ENCODE results near the gene NYAP1.
"Not testable (repeated sequence)": the region's sequence is repeated elsewhere in the genome, so short reads cannot be mapped to it uniquely, and the experiment has no call there.

Gene NYAP1

DNA sequence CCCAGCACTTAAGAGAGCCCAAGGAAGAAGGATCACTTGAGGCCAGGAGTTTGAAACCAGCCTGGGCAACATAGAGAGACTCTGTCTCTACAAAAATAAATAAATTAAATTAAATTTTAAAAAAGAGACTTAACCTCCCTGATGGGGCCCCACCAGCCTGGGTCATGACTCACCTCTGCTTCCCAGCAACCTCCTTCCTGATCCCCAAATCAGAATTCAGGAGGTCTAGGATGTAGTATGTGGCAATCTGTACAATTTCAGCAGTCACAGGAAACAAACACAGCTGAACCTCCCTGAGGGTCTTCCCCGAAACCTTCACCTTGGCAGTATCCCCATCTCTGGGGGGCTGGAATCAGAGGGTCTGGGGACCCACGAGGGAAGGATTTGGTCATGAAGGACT, 37.7 kb upstream of the NYAP1 start:
- Histone ChIP-seq H3K27me3 (ENCODE audit: insufficient read depth, low read depth, severe bottlenecking) (no peaks in the 10 kb centered on the region), H3K4me3 (ENCODE audit: low read depth, low read length) (no peak overlapping the region), H3K9me3 (ENCODE audit: severe bottlenecking) (no peaks in the 10 kb centered on the region), H3K27ac (no peak overlapping the region), H3K36me3 (no peaks in the 10 kb centered on the region)
- TF ChIP-seq, protein P1, sequence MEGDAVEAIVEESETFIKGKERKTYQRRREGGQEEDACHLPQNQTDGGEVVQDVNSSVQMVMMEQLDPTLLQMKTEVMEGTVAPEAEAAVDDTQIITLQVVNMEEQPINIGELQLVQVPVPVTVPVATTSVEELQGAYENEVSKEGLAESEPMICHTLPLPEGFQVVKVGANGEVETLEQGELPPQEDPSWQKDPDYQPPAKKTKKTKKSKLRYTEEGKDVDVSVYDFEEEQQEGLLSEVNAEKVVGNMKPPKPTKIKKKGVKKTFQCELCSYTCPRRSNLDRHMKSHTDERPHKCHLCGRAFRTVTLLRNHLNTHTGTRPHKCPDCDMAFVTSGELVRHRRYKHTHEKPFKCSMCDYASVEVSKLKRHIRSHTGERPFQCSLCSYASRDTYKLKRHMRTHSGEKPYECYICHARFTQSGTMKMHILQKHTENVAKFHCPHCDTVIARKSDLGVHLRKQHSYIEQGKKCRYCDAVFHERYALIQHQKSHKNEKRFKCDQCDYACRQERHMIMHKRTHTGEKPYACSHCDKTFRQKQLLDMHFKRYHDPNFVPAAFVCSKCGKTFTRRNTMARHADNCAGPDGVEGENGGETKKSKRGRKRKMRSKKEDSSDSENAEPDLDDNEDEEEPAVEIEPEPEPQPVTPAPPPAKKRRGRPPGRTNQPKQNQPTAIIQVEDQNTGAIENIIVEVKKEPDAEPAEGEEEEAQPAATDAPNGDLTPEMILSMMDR (IDR thresholded peaks at IDR 0.05; ENCODE audit: low read depth, low read length) = no peak
- DNase-seq = no peak

DNA sequence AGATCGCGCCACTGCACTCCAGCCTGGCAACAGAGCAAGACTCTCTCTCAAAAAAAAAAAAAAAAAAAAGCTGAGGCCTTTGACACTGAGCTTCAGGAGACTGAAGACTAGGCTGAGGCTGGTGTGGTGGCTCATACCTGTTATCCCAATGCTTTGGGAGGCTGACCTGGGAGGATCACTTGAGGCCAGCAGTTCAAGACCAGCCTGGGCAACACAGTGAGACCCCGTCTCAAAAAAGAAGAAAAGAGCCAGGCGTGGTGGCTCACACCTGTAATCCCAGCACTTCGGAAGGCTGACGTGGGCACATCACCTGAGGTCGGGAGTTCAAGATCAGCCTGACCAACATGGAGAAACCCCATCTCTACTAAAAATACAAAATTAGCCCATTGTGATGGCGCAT, 36.4 kb upstream of the NYAP1 start:
- H3K27me3 ChIP-seq (ENCODE audit: insufficient read depth, low read depth, severe bottlenecking); H3K27ac ChIP-seq; H3K4me3 ChIP-seq (ENCODE audit: low read depth, low read length); DNase-seq; H3K9me3 ChIP-seq (ENCODE audit: severe bottlenecking); H3K36me3 ChIP-seq: not testable (repeated sequence)

DNA sequence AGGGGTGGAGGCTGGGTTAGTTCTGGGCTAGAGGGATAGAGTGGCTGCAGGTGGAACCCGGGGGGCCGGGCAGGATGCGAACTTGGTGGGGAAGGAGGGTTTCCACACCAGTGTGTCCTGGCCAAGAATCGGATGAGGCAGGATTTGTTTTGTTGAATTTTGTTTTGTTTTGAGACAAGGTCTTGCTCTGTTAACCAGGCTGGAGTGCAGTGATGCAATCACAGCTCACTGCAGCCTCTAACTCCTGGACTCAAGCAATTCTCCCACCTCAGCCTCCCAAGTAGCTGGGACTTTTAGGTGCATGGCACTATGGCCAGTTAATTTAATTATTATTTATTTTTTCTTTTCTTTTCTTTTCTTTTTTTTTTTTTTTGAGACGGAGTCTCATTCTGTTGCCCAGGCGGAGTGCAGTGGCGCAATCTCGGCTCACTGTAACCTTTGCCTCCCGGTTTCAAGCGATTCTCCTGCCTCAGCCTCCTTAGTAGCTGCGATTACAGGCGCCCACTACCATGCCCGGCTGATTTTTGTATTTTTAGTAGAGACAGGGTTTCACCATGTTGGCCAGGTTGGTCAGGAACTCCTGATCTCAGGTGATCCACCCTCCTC, 34.4 kb upstream of the NYAP1 start:
- no peak overlapping the region for H3K27ac ChIP-seq
- DNase-seq = no peak

DNA sequence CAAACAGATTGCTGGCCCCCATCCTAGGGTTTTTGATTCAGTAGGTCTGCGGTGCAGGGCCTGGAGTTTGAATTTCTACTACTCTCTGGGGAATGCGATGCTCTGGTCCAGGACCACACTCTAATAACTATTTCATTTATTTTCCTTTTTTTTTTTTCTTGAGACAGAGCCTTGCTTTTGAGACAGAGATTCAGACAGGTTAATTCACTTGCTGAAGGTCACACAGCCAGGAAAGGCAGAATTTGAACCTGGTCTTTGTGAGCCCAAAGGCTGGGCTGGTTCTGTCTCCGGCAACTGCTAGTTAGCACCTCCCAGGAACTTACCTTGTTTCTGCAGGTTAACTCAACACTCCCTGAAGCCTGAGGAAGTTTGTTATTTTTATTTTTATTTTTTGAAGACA, 31.2 kb upstream of the NYAP1 start:
- no peak for DNase-seq
- TF ChIP-seq, protein P1 (IDR thresholded peaks at IDR 0.05; ENCODE audit: low read depth, low read length) = no peak

More for the DNA sequence above, 34.4 kb upstream of the NYAP1 start:
- Histone ChIP-seq H3K36me3 (no peaks in the 10 kb centered on the region), H3K4me3 (ENCODE audit: low read depth, low read length) (no peak overlapping the region), H3K9me3 (ENCODE audit: severe bottlenecking) (no peaks in the 10 kb centered on the region), H3K27me3 (ENCODE audit: insufficient read depth, low read depth, severe bottlenecking) (no peaks in the 10 kb centered on the region)
- TF ChIP-seq, protein P1 (IDR thresholded peaks at IDR 0.05; ENCODE audit: low read depth, low read length) = no peak

DNA sequence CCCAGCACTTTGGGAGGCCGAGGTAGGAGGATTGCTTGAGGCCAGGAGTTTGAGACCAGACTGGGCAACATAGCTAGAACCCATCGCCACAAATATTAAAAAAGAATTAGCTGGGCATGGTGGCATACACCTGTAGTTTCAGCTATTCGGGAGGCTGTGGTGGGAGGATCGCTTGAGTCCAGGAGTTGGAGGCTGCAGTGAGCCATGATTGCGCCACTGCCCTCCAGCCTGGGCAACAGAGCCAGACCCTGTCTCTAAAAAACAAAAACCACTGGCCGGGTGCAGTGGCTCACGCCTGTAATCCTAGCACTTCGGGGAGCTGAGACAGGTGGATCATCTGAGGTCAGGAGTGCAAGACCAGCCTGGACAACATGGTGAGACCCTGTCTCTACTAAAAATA, 29.9 kb upstream of the NYAP1 start:
- H3K36me3 ChIP-seq; H3K27ac ChIP-seq; H3K27me3 ChIP-seq (ENCODE audit: insufficient read depth, low read depth, severe bottlenecking); H3K9me3 ChIP-seq (ENCODE audit: severe bottlenecking); DNase-seq; H3K4me3 ChIP-seq (ENCODE audit: low read depth, low read length): not testable (repeated sequence)

More for the DNA sequence above, 31.2 kb upstream of the NYAP1 start:
- Histone ChIP-seq H3K27ac (no peak overlapping the region), H3K36me3 (no peaks in the 10 kb centered on the region), H3K27me3 (ENCODE audit: insufficient read depth, low read depth, severe bottlenecking) (no peaks in the 10 kb centered on the region), H3K9me3 (ENCODE audit: severe bottlenecking) (no peaks in the 10 kb centered on the region), H3K4me3 (ENCODE audit: low read depth, low read length) (no peak overlapping the region)

DNA sequence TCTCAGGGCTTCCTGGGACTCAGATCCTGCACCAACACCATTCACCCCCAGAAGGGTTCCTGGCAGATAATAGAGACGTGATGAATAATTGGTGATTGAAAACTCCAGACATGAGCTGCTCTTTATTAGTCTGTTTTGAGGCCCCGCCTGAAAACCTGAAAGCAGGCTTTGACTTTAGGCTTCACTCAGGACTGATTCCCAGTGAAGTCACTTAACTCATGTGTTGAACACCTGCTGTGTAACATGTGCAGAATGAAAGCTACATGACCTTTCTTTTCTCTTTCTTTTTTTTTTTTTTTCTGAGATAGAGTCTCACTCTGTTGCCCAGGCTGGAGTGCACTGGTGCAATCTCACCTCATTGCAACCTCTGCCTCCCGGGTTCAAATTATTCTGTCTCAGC, 28.5 kb upstream of the NYAP1 start:
- H3K36me3 ChIP-seq = no peaks in the 10 kb centered on the region; the same call in 1 of the 2 replicates
- no peak overlapping the region for H3K4me3 ChIP-seq (ENCODE audit: low read depth, low read length)
- TF ChIP-seq, protein P1 (IDR thresholded peaks at IDR 0.05; ENCODE audit: low read depth, low read length) = no peak
- H3K9me3 ChIP-seq (ENCODE audit: severe bottlenecking) = no peaks in the 10 kb centered on the region
- no peak overlapping the region for H3K27ac ChIP-seq
- no peaks in the 10 kb centered on the region for H3K27me3 ChIP-seq (ENCODE audit: insufficient read depth, low read depth, severe bottlenecking)
- DNase-seq = no peak

DNA sequence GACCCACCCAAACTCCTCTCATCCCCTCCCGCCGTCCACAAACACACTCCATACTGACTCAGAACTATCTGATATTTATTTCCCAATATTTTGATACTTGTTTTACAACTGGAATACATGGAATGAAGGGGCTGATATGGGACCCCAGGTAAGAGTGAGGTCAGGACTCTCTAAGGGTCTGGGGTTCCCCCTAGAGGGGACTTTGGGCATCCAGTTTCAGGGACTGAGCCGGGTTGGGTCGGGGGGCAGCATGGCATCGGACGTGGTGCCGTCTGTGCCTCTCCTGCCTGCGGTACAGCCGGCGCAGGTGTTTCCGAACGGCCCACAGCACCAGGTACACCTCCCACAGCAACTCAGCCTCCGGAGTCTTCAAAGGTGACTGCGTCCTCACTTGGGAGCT, 27.2 kb upstream of the NYAP1 start:
- H3K27ac ChIP-seq = no peak overlapping the region
- no peaks in the 10 kb centered on the region for H3K27me3 ChIP-seq (ENCODE audit: insufficient read depth, low read depth, severe bottlenecking)
- no peaks in the 10 kb centered on the region for H3K9me3 ChIP-seq (ENCODE audit: severe bottlenecking)
- no peak for DNase-seq
- TF ChIP-seq, protein P1 (IDR thresholded peaks at IDR 0.05; ENCODE audit: low read depth, low read length) = peak; percentile 29; the same call in 1 of the 2 replicates
- H3K4me3 ChIP-seq (ENCODE audit: low read depth, low read length) = no peak overlapping the region
- H3K36me3 ChIP-seq = no peaks in the 10 kb centered on the region; the same call in 1 of the 2 replicates
